ENCODE measurements around the gene SZT2. TPM values are rescaled to one million over a fixed set of nuclear protein-coding genes. Genes with fewer than 3 reads are reported as not detected.

SZT2 gene
- total RNA-seq, 1 donor from 2014 or later = 43.2 TPM

DNA sequence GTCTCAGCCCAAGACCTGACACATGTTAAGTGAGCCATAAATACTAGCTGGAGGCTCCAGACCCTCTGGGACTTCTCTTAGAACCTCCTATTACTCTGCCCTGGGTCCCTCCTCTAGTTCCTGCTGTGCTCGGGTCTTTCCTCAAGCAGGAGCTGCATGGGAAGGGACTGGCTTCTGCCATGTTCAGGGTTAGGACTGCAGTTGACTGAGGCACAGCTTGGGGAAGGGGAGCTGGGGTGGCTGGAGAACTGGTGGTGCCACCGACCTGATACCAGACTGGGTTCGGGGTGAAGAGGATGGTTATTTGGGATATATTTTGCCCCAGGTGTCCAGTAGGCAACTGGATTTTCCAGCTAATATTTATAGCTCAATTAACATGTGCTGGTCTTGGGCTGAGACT lies 48.3 kb downstream of the SZT2 start:
- no peaks in the 10 kb centered on the region for H3K9me3 Mint-ChIP-seq (ENCODE audit: unreplicated experiment)
- TF ChIP-seq, protein P1, sequence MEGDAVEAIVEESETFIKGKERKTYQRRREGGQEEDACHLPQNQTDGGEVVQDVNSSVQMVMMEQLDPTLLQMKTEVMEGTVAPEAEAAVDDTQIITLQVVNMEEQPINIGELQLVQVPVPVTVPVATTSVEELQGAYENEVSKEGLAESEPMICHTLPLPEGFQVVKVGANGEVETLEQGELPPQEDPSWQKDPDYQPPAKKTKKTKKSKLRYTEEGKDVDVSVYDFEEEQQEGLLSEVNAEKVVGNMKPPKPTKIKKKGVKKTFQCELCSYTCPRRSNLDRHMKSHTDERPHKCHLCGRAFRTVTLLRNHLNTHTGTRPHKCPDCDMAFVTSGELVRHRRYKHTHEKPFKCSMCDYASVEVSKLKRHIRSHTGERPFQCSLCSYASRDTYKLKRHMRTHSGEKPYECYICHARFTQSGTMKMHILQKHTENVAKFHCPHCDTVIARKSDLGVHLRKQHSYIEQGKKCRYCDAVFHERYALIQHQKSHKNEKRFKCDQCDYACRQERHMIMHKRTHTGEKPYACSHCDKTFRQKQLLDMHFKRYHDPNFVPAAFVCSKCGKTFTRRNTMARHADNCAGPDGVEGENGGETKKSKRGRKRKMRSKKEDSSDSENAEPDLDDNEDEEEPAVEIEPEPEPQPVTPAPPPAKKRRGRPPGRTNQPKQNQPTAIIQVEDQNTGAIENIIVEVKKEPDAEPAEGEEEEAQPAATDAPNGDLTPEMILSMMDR (IDR thresholded peaks at IDR 0.05; ENCODE audit: unreplicated experiment) = no peak
- no peaks in the 10 kb centered on the region for H3K4me1 Mint-ChIP-seq (ENCODE audit: unreplicated experiment)
- peaks cover 54% of the 10 kb centered on the region for H3K36me3 Mint-ChIP-seq (ENCODE audit: low read depth, unreplicated experiment)
- H3K27ac Mint-ChIP-seq (ENCODE audit: unreplicated experiment) = no peak overlapping the region
- DNase-seq (ENCODE audit: low spot score) = no peak
- no peak overlapping the region for H3K4me3 Mint-ChIP-seq (ENCODE audit: unreplicated experiment)
- no peaks in the 10 kb centered on the region for H3K27me3 Mint-ChIP-seq (ENCODE audit: unreplicated experiment)

DNA sequence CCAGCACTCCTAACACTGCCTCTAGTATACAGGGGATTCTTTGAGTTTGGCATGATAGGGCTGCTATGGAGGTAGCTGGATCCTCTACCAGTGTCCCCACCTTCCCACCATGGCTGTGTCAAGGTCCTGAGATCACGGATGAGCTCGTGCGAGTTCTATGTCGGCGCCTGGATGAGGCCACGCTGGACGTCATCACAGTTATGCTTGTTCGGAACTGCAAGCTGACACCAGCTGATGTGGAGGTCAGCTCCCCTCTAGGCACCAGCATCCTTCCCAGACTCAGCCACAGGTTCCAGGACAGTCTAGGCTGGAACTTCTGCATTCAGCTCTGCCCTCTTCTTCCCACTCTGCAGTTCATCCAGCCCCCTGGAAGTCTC lies 48.9 kb downstream of the SZT2 start:
- no peak for DNase-seq (ENCODE audit: low spot score)
- Mint-ChIP-seq H3K9me3 (ENCODE audit: unreplicated experiment) (no peaks in the 10 kb centered on the region), H3K4me3 (ENCODE audit: unreplicated experiment) (peak overlapping the region; percentile 77), H3K27me3 (ENCODE audit: unreplicated experiment) (no peaks in the 10 kb centered on the region), H3K4me1 (ENCODE audit: unreplicated experiment) (no peaks in the 10 kb centered on the region), H3K27ac (ENCODE audit: unreplicated experiment) (no peak overlapping the region), H3K36me3 (ENCODE audit: low read depth, unreplicated experiment) (peaks cover 55% of the 10 kb centered on the region)
- TF ChIP-seq, protein P1 (IDR thresholded peaks at IDR 0.05; ENCODE audit: unreplicated experiment) = no peak

DNA sequence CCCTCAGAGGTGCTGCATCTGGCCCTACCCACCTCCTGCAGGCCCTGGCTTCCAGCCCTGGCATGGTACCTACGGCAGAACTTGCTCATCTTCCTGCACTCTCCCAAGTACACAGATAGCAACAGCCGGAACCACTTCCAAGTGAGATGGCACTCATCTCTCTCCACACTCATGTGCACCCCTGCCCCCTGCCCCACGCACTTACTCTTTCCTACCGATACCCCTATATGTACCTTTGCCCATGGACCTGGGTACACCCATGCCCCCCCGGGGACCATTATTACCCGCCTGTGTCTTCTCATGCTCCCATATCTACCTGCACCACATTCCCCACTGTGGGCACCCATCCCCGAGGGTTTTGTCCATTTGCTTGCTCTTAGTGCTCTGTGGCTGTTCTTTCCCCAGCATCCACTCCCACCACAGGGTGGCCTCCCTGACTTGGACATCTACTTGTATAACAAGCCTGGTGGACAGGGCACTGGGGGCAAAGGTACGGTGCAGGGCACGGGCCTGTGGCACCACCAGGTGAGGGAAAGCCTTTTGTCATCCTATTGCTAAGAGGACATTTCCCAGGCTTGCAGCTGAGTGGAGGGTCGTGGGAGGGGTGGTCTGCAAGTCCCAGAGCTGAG lies 49.4 kb downstream of the SZT2 start:
- DNase-seq (ENCODE audit: low spot score) = no peak
- Mint-ChIP-seq H3K4me3 (ENCODE audit: unreplicated experiment) (peak overlapping the region; percentile 77), H3K36me3 (ENCODE audit: low read depth, unreplicated experiment) (peaks cover 51% of the 10 kb centered on the region), H3K27ac (ENCODE audit: unreplicated experiment) (no peak overlapping the region), H3K4me1 (ENCODE audit: unreplicated experiment) (no peaks in the 10 kb centered on the region), H3K27me3 (ENCODE audit: unreplicated experiment) (no peaks in the 10 kb centered on the region), H3K9me3 (ENCODE audit: unreplicated experiment) (no peaks in the 10 kb centered on the region)
- TF ChIP-seq, protein P1 (IDR thresholded peaks at IDR 0.05; ENCODE audit: unreplicated experiment) = no peak

DNA sequence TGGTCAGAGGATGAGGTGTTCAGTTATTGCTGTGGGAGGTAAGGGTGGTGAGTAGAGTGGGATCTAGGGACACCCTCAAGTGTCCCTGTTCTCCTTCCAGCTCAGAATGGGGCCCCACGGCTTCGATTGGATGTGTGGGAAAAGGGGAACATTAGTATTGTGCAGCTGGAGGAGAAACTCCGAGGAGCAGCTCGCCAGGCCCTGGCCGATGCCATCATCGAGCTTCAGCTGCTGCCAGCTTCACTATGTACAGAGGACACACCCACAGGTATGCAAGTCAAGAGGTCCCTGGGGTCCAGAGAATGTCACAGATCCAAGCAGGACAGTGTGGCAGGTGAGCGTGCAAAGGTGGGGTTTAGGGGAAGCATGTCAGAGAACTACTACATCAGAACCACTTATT lies 50.1 kb downstream of the SZT2 start:
- no peaks in the 10 kb centered on the region for H3K4me1 Mint-ChIP-seq (ENCODE audit: unreplicated experiment)
- H3K9me3 Mint-ChIP-seq (ENCODE audit: unreplicated experiment) = no peaks in the 10 kb centered on the region
- DNase-seq (ENCODE audit: low spot score) = no peak
- H3K36me3 Mint-ChIP-seq (ENCODE audit: low read depth, unreplicated experiment) = peaks cover 50% of the 10 kb centered on the region
- no peak overlapping the region for H3K4me3 Mint-ChIP-seq (ENCODE audit: unreplicated experiment)
- TF ChIP-seq, protein P1 (IDR thresholded peaks at IDR 0.05; ENCODE audit: unreplicated experiment) = no peak
- H3K27me3 Mint-ChIP-seq (ENCODE audit: unreplicated experiment) = no peaks in the 10 kb centered on the region
- H3K27ac Mint-ChIP-seq (ENCODE audit: unreplicated experiment) = peak overlapping the region; percentile 52

DNA sequence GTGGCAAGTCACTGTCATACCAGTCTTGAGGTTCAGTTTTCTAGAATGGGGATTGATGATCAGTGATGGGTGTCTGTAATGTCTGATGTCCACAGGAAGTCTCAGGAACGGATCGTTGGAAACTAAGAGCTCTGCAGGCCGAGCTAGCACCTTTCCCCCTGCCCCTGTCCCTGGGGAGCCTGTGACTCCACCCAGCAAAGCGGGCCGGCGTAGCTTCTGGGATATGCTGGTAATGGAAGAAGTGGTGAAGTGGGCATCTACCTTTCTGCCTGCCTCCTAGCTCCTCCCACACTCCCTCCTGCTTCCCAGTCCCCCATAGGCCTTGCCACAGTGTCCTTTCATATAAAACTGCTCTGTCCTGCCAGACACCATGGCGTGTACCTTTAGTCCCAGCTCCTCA lies 50.7 kb downstream of the SZT2 start:
- no peak for DNase-seq (ENCODE audit: low spot score)
- Mint-ChIP-seq H3K27me3 (ENCODE audit: unreplicated experiment) (no peaks in the 10 kb centered on the region), H3K4me1 (ENCODE audit: unreplicated experiment) (no peaks in the 10 kb centered on the region), H3K4me3 (ENCODE audit: unreplicated experiment) (no peak overlapping the region), H3K27ac (ENCODE audit: unreplicated experiment) (no peak overlapping the region), H3K36me3 (ENCODE audit: low read depth, unreplicated experiment) (peaks cover 54% of the 10 kb centered on the region), H3K9me3 (ENCODE audit: unreplicated experiment) (no peaks in the 10 kb centered on the region)
- TF ChIP-seq, protein P1 (IDR thresholded peaks at IDR 0.05; ENCODE audit: unreplicated experiment) = no peak

Measured in endothelial cell (in vitro differentiated cells).